ENCODE measurements around the gene ANKRD11. TPM values are rescaled to one million over a fixed set of nuclear protein-coding genes. Genes with fewer than 3 reads are reported as not detected.
"Not testable (repeated sequence)": the region's sequence is repeated elsewhere in the genome, so short reads cannot be mapped to it uniquely, and the experiment has no call there.

The ANKRD11 gene
- polyA plus RNA-seq, 1 experiment, result 48.1 TPM

GRCh38 chr16:89330177-89330856 lies 160.0 kb downstream of the ANKRD11 start:
- Histone ChIP-seq H3K27me3 (ENCODE audit: control insufficient read depth, insufficient read depth, low read length) (no peaks in the 10 kb centered on the region), H3K9me3 (ENCODE audit: control insufficient read depth, insufficient read depth, low read length) (no peaks in the 10 kb centered on the region), H3K4me3 (ENCODE audit: low read depth, low read length) (no peak overlapping the region), H3K27ac (ENCODE audit: low read depth, low read length) (peak overlapping the region; percentile 48)
- TF ChIP-seq CTCF (IDR thresholded peaks at IDR 0.05; ENCODE audit: low read depth, low read length), result no peak
- ChIA-PET POLR2A (interaction anchor here (0.6 kb wide), 1 partner anchor 106 kb away, joined by 3 read pairs; no protein-coding TSS in a partner anchor), CTCF (no interaction called here)
- DNase-seq (ENCODE audit: low read depth, low spot score), result no peak

GRCh38 chr16:89329830-89330176 lies 160.6 kb downstream of the ANKRD11 start:
- CTCF ChIA-PET, result not testable (repeated sequence)

GRCh38 chr16:89328412-89329400 lies 161.7 kb downstream of the ANKRD11 start:
- H3K27ac ChIP-seq (ENCODE audit: low read depth, low read length); DNase-seq (ENCODE audit: low read depth, low spot score); POLR2A ChIA-PET; H3K4me3 ChIP-seq (ENCODE audit: low read depth, low read length); H3K27me3 ChIP-seq (ENCODE audit: control insufficient read depth, insufficient read depth, low read length); H3K9me3 ChIP-seq (ENCODE audit: control insufficient read depth, insufficient read depth, low read length); CTCF ChIA-PET: not testable (repeated sequence)

More at GRCh38 chr16:89329830-89330176, 160.6 kb downstream of the ANKRD11 start:
- not testable (repeated sequence) for H3K9me3 ChIP-seq (ENCODE audit: control insufficient read depth, insufficient read depth, low read length); DNase-seq (ENCODE audit: low read depth, low spot score); H3K4me3 ChIP-seq (ENCODE audit: low read depth, low read length); H3K27ac ChIP-seq (ENCODE audit: low read depth, low read length); H3K27me3 ChIP-seq (ENCODE audit: control insufficient read depth, insufficient read depth, low read length)
- POLR2A ChIA-PET, result interaction anchor here (0.6 kb wide), 1 partner anchor 106 kb away, joined by 3 read pairs; no protein-coding TSS in a partner anchor

GRCh38 chr16:89326721-89327120 lies 163.6 kb downstream of the ANKRD11 start:
- POLR2A ChIA-PET, result no interaction called here
- H3K4me3 ChIP-seq (ENCODE audit: low read depth, low read length), result no peak overlapping the region
- H3K27ac ChIP-seq (ENCODE audit: low read depth, low read length), result peak overlapping the region; percentile 99
- DNase-seq (ENCODE audit: low read depth, low spot score), result no peak
- no peak for TF ChIP-seq CTCF (IDR thresholded peaks at IDR 0.05; ENCODE audit: low read depth, low read length)
- no peaks in the 10 kb centered on the region for H3K27me3 ChIP-seq (ENCODE audit: control insufficient read depth, insufficient read depth, low read length)
- H3K9me3 ChIP-seq (ENCODE audit: control insufficient read depth, insufficient read depth, low read length), result peaks cover 6% of the 10 kb centered on the region; the same call in 1 of the 2 replicates
- CTCF ChIA-PET, result interaction anchor here (1.2 kb wide), 1 partner anchor 184 kb away, joined by 3 read pairs; no protein-coding TSS in a partner anchor

GRCh38 chr16:89325861-89326471 lies 164.4 kb downstream of the ANKRD11 start:
- Histone ChIP-seq H3K4me3 (ENCODE audit: low read depth, low read length) (peak overlapping the region; percentile 13), H3K27me3 (ENCODE audit: control insufficient read depth, insufficient read depth, low read length) (no peaks in the 10 kb centered on the region), H3K9me3 (ENCODE audit: control insufficient read depth, insufficient read depth, low read length) (peaks cover 6% of the 10 kb centered on the region; the same call in 1 of the 2 replicates), H3K27ac (ENCODE audit: low read depth, low read length) (peak overlapping the region; percentile 99)
- ChIA-PET CTCF (interaction anchor here (1.2 kb wide), 1 partner anchor 185 kb away, joined by 3 read pairs; no protein-coding TSS in a partner anchor), POLR2A (interaction anchor here (0.8 kb wide), 1 partner anchor 39 kb away, joined by 4 read pairs; no protein-coding TSS in a partner anchor)
- peak; percentile 77 for DNase-seq (ENCODE audit: low read depth, low spot score)
- TF ChIP-seq CTCF (IDR thresholded peaks at IDR 0.05; ENCODE audit: low read depth, low read length), result no peak
